Tibial artery (tissue), 4 donors: ENCODE measurements around the gene MUS81.
A peak's percentile ranks its signal among the peaks of the same experiment; 100 is the strongest.

Experiments used
- DNase-seq, 2 donors: peaks; one replicate each; pipeline ENCODE4 v3.0.0-alpha.2; 2019
- H3K27ac ChIP-seq, 2 donors: fragments of 200-600 bp; sonication (generic) in 1 of 2; 1 replicate in 1 of 2; 2 replicates in 1 of 2; pipeline ENCODE4 v1.5.1; 2018 to 2019; ENCODE audit warnings: mild to moderate bottlenecking in 1 of 2
- H3K27me3 ChIP-seq, 2 donors: fragments of 200-600 bp; sonication (generic) in 1 of 2; one replicate each; pipeline versions ENCODE4 v1.5.1 to v1.6.0; 2016 to 2019
- H3K36me3 ChIP-seq, 3 donors: fragments of 200-600 bp; sonication (generic) in 2 of 3; one replicate each; pipeline ENCODE4 v1.5.1; 2016 to 2019; ENCODE audit warnings: mild to moderate bottlenecking in 2 of 3
- H3K4me1 ChIP-seq, 4 donors: fragments of 200-600 bp; sonication (generic) in 2 of 4; 1 replicate in 3 of 4; 2 replicates in 1 of 4; pipeline ENCODE4 v1.5.1; 2016 to 2019
- H3K4me3 ChIP-seq, 2 donors: fragments of 200-600 bp; sonication (generic) in 1 of 2; 1 replicate in 1 of 2; 2 replicates in 1 of 2; pipeline ENCODE4 v1.5.1; 2018 to 2019; ENCODE audit warnings: mild to moderate bottlenecking in 2 of 2
- H3K9me3 ChIP-seq, 3 donors: fragments of 200-600 bp; sonication (generic) in 1 of 3; one replicate each; pipeline ENCODE4 v1.5.1; 2016 to 2019
- CTCF ChIP-seq, 2 experiments: fragments of 200-600 bp in 1 of 2; fragments of 450-650 bp in 1 of 2; IDR thresholded peaks; one replicate each; pipeline ENCODE4 v1.5.1; 2017 to 2019; ENCODE audit warnings: antibody characterized with exemption in 2 of 2, mild to moderate bottlenecking in 1 of 2, moderate library complexity in 1 of 2
- intact Hi-C: fragments of 100-400 bp; cut with DNase I; formaldehyde crosslinking; loops from one replicate; pipeline ENCODE4 v1.15.0; 2023; ENCODE audit warnings: low total_unique reads

The MUS81 gene

DNA sequence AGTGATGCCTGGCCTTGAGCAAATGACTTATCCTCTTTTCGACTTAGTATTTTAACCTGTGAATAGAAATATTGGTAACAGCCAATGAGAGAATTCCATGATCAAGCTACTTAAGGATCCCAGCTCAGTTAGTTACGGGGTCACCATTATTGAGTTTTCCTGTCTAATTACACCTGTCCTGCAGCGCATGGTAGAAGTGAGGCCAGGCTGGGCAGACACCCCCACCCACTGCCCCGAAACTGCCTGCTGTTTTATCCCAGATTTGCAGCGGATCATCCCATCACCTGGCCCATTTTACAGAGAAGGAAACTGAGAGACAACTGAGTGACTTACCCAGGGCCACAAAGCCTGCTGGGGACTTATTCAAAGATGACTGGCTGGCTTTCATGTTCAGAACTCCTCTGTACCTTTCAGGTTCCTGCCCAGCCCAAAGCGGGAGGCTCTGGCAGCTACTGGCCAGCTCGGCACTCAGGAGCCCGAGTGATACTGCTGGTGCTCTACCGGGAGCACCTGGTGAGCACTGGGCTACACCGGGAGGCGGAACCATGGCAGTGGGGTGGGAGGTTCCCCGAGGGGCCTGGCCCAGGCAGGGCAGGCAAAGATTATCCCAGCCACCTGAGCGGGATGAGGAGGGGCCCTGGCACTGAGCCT lies 1.4 kb downstream of the MUS81 start:
- Histone ChIP-seq H3K4me1 (peaks cover 0 to 31% (median 23%) of the 10 kb centered on the region in 4 donors), H3K27me3 (no peaks in the 10 kb centered on the region), H3K27ac (peak overlapping the region; percentile 97 to 98), H3K9me3 (no peaks in the 10 kb centered on the region), H3K36me3 (peaks cover 38 to 49% (median 45%) of the 10 kb centered on the region in 3 donors), H3K4me3 (peak overlapping the region; percentile 84 to 99)
- intact Hi-C loops = no loop called here
- no peak for TF ChIP-seq CTCF (IDR thresholded peaks at IDR 0.05)
- DNase-seq = peak in 1 of 2 donors; percentile 61

DNA sequence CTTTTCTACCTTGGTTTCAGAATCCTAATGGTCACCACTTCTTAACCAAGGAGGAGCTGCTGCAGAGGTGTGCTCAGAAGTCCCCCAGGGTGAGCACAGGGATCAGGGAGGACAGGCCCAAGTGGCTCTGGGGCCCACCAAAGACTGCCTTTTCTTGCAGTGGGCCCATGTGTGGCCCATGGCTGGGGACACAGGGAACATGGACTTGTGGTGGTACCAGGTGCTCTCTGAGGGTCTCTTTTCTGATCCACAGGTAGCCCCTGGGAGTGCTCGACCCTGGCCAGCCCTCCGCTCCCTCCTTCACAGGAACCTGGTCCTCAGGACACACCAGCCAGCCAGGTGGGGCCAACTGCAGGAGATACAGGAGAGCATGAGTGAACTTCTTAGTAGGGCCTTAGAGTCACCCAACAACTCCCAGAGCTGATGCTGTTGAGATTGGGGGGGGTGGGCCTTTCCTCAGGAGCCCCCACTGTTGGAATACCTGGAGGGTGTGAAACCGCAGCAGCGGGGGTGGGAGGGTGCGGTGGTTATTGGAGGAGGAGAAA lies 2.0 kb downstream of the MUS81 start:
- peak overlapping the region; percentile 97 to 98 for H3K27ac ChIP-seq
- no peaks in the 10 kb centered on the region for H3K9me3 ChIP-seq
- intact Hi-C loops = no loop called here
- peaks cover 0 to 29% (median 22%) of the 10 kb centered on the region in 4 donors for H3K4me1 ChIP-seq
- H3K36me3 ChIP-seq = peaks cover 38 to 55% (median 49%) of the 10 kb centered on the region in 3 donors
- peak; percentile 18 to 68 for DNase-seq
- H3K4me3 ChIP-seq = peak overlapping the region in 1 of 2 donors; percentile 84
- no peaks in the 10 kb centered on the region for H3K27me3 ChIP-seq
- no peak for TF ChIP-seq CTCF (IDR thresholded peaks at IDR 0.05)

GRCh38 chr11:65862941-65863888 lies 3.0 kb downstream of the MUS81 start:
- H3K27ac ChIP-seq = peak overlapping the region in 1 of 2 donors; percentile 98
- H3K4me3 ChIP-seq = no peak overlapping the region
- no peak for TF ChIP-seq CTCF (IDR thresholded peaks at IDR 0.05)
- H3K36me3 ChIP-seq = peaks cover 38 to 65% (median 57%) of the 10 kb centered on the region in 3 donors
- peaks cover 0 to 29% (median 22%) of the 10 kb centered on the region in 4 donors for H3K4me1 ChIP-seq
- no peaks in the 10 kb centered on the region for H3K9me3 ChIP-seq
- DNase-seq = peak; percentile 16 to 64
- no peaks in the 10 kb centered on the region for H3K27me3 ChIP-seq
- intact Hi-C loops = no loop called here

GRCh38 chr11:65863889-65864705 lies 3.9 kb downstream of the MUS81 start:
- no peaks in the 10 kb centered on the region for H3K9me3 ChIP-seq
- intact Hi-C loops = no loop called here
- H3K27me3 ChIP-seq = no peaks in the 10 kb centered on the region
- H3K36me3 ChIP-seq = peaks cover 38 to 73% (median 63%) of the 10 kb centered on the region in 3 donors
- no peak for DNase-seq
- no peak for TF ChIP-seq CTCF (IDR thresholded peaks at IDR 0.05)
- peaks cover 0 to 29% (median 22%) of the 10 kb centered on the region in 4 donors for H3K4me1 ChIP-seq
- no peak overlapping the region for H3K4me3 ChIP-seq
- peak overlapping the region in 1 of 2 donors; percentile 14 for H3K27ac ChIP-seq
